Endothelial cell of umbilical vein (primary cell): ENCODE results near the gene LPIN1. TPM values are rescaled to one million over a fixed set of nuclear protein-coding genes. Genes with fewer than 3 reads are reported as not detected.

Experiments
- BruUV-seq: library from RNA; stranded (reverse); fragments of 400-500 nt; replicated peaks from 2 replicates; lab custom pipeline; 2021; lab: Mats Ljungman, UMichigan
- CTCF ChIA-PET: fragments of 300-600, 350-600 bp; sonication (Branson Sonifier 250); formaldehyde crosslinking; loops from one replicate; lab custom pipeline; 2021; ENCODE audit warnings: antibody characterized with exemption, inconsistent platforms; lab: Charles Lee
- POLR2A ChIA-PET: fragments of 300-600, 350-600 bp; sonication (Branson Sonifier 250); formaldehyde crosslinking; loops from one replicate; lab custom pipeline; 2021; ENCODE audit warnings: antibody characterized with exemption, inconsistent platforms; lab: Charles Lee
- DNase-seq: peaks from one replicate; pipeline ENCODE4 v3.0.0-alpha.2; 2011; ENCODE audit warnings: low read depth, low spot score
- FAIRE-seq: peaks from 2 replicates; lab custom pipeline; 2011; peaks lifted over from hg19 to GRCh38; lab: Jason Lieb, UNC
- H2AFZ ChIP-seq: 2 replicates; pipeline ENCODE4 v1.6.0; 2012; ENCODE audit warnings: low read depth, low read length, control low read depth, inconsistent platforms
- H3K27ac ChIP-seq: 2 replicates; pipeline ENCODE4 v1.5.1; 2011; ENCODE audit warnings: low read depth, mild to moderate bottlenecking, control low read depth, low read length, moderate library complexity; ENCODE audit not compliant: insufficient read depth
- H3K27me3 ChIP-seq, 2 experiments: 2 replicates each; pipeline versions ENCODE4 v1.6.0 to v1.6.1; 2011; ENCODE audit warnings: low read length in 2 of 2, mixed read lengths in 1 of 2; ENCODE audit not compliant: control insufficient read depth in 2 of 2, insufficient read depth in 2 of 2
- H3K36me3 ChIP-seq, 2 experiments: 2 replicates in 1 of 2; 3 replicates in 1 of 2; pipeline ENCODE4 v1.5.1; 2011; ENCODE audit warnings: low read length in 2 of 2, mild to moderate bottlenecking in 1 of 2, moderate library complexity in 1 of 2; ENCODE audit not compliant: control insufficient read depth in 2 of 2, insufficient read depth in 2 of 2; ENCODE audit errors: extremely low read depth in 1 of 2
- H3K4me1 ChIP-seq: 3 replicates; pipeline ENCODE4 v1.5.1; 2011; ENCODE audit warnings: mild to moderate bottlenecking, low read length; ENCODE audit not compliant: control insufficient read depth, insufficient read depth; ENCODE audit errors: extremely low read depth
- H3K4me2 ChIP-seq: 2 replicates; pipeline ENCODE4 v1.6.1; 2011; ENCODE audit warnings: low read length, control low read depth, mixed read lengths; ENCODE audit not compliant: insufficient read depth
- H3K4me3 ChIP-seq, 3 experiments: fragments of 200-600 bp in 1 of 3; sonication (generic), shearing (Covaris generic) in 1 of 3; replicated peaks in 1 of 3; 2 replicates each; pipeline ENCODE4 v1.5.1; 2011 to 2016; ENCODE audit warnings: control low read depth in 3 of 3, low read length in 3 of 3, mild to moderate bottlenecking in 2 of 3, inconsistent platforms in 1 of 3, low read depth in 1 of 3, moderate library complexity in 1 of 3; ENCODE audit not compliant: insufficient read depth in 1 of 3
- H3K79me2 ChIP-seq: 2 replicates; pipeline ENCODE4 v1.6.0; 2012; ENCODE audit warnings: low read length, inconsistent platforms; ENCODE audit not compliant: control insufficient read depth, insufficient read depth
- H3K9ac ChIP-seq: replicated peaks from 2 replicates; pipeline ENCODE3; 2011; ENCODE audit warnings: low read length, control low read depth; ENCODE audit not compliant: insufficient read depth; ENCODE audit errors: extremely low read depth
- H3K9me1 ChIP-seq: replicated peaks from 3 replicates; pipeline ENCODE4 v1.6.0; 2011; ENCODE audit warnings: mild to moderate bottlenecking, low read length; ENCODE audit not compliant: control insufficient read depth, insufficient read depth; ENCODE audit errors: extremely low read depth
- H3K9me3 ChIP-seq: replicated peaks from 2 replicates; pipeline ENCODE4 v1.5.1; 2012; ENCODE audit warnings: low read length, inconsistent platforms; ENCODE audit not compliant: control insufficient read depth, insufficient read depth
- H4K20me1 ChIP-seq: replicated peaks from 2 replicates; pipeline ENCODE3; 2011; ENCODE audit warnings: mild to moderate bottlenecking, low read length; ENCODE audit not compliant: control insufficient read depth, insufficient read depth; ENCODE audit errors: extremely low read depth
- EZH2 ChIP-seq: IDR thresholded peaks from 2 replicates; pipeline ENCODE4 v1.6.1; 2012; ENCODE audit warnings: borderline replicate concordance, low read depth, mild to moderate bottlenecking, moderate library complexity, low read length, inconsistent platforms; ENCODE audit not compliant: severe bottlenecking
- FOS ChIP-seq: IDR thresholded peaks from 2 replicates; pipeline ENCODE4 v1.6.1; 2011; ENCODE audit warnings: mild to moderate bottlenecking, low read length, moderate library complexity, borderline replicate concordance; ENCODE audit not compliant: insufficient read depth
- GATA2 ChIP-seq: IDR thresholded peaks from 2 replicates; pipeline ENCODE4 v1.7.0; 2011; ENCODE audit warnings: low read depth, mild to moderate bottlenecking, moderate library complexity, mixed read lengths, low read length; ENCODE audit not compliant: insufficient read length, insufficient read depth
- JUN ChIP-seq: IDR thresholded peaks from 2 replicates; pipeline ENCODE4 v1.6.1; 2011; ENCODE audit warnings: borderline replicate concordance, low read depth; ENCODE audit not compliant: insufficient read length, insufficient read depth
- MAX ChIP-seq: IDR thresholded peaks from 2 replicates; pipeline ENCODE4 v1.6.1; 2011; ENCODE audit not compliant: insufficient read depth, insufficient read length
- MYC ChIP-seq: IDR thresholded peaks from one replicate; pipeline ENCODE4 v1.6.1; 2011; ENCODE audit warnings: mild to moderate bottlenecking, low read depth, low read length
- POLR2A ChIP-seq: IDR thresholded peaks from 2 replicates; pipeline ENCODE4 v1.6.1; 2012; ENCODE audit warnings: low read depth, mild to moderate bottlenecking, control low read depth, low read length
- POLR2AphosphoS5 ChIP-seq: IDR thresholded peaks from 2 replicates; pipeline ENCODE4 v1.6.1; 2012; ENCODE audit warnings: low read depth, mild to moderate bottlenecking, control low read depth, low read length, moderate library complexity; ENCODE audit not compliant: insufficient read depth
- dilution Hi-C: fragments of 300-500 bp; cut with MboI; formaldehyde crosslinking; loops from one replicate; pipeline ENCODE4 v1.15.0; 2019; ENCODE audit warnings: low sequenced_read_pairs; ENCODE audit not compliant: extremely low pct_ligation_motif_present
- intact Hi-C: fragments of 100-400 bp; cut with micrococcal nuclease; formaldehyde crosslinking; loops from one replicate; pipeline ENCODE4 v1.10.0; 2022
- polyA plus RNA-seq, 4 experiments: library from polyadenylated mRNA; depleted of rRNA in 3 of 4; stranded (reverse) in 3 of 4; unstranded in 1 of 4; fragments of >200 nt; gene quantifications; 2 replicates each; pipeline versions ENCODE4 v1.2.1 to v1.2.3, GENCODE V29; 2011 to 2012; ENCODE audit warnings: missing spikeins in 1 of 4
- total RNA-seq: library from RNA; stranded (reverse); gene quantifications from 2 replicates; pipeline ENCODE4 v1.2.3, GENCODE V29; 2021
- TF ChIP-seq, protein P1 (sequence below), 2 donors: IDR thresholded peaks; 1 replicate in 1 of 2; 2 replicates in 1 of 2; pipeline ENCODE4 v1.5.1; 2011; ENCODE audit warnings: low read length in 2 of 2, mild to moderate bottlenecking in 2 of 2, moderate library complexity in 2 of 2, control low read depth in 1 of 2, inconsistent platforms in 1 of 2, low read depth in 1 of 2; ENCODE audit not compliant: insufficient read depth in 1 of 2; ENCODE audit errors: extremely low read depth in 1 of 2

The LPIN1 gene
- total and polyA plus RNA-seq, 2 donors (not counting 3 experiments of a cell fraction or from before 2014, with no cell fraction given) = 26.6 to 80.4 TPM

GRCh38 chr2:11768946-11769345, 22.5 kb downstream of the LPIN1 start:
- H3K4me1 ChIP-seq = peaks cover under 1% of the 10 kb centered on the region
- peaks cover 15 to 36% of the 10 kb centered on the region in 2 experiments for H3K36me3 ChIP-seq
- peaks cover 15% of the 10 kb centered on the region for H3K79me2 ChIP-seq
- TF ChIP-seq, protein P1, sequence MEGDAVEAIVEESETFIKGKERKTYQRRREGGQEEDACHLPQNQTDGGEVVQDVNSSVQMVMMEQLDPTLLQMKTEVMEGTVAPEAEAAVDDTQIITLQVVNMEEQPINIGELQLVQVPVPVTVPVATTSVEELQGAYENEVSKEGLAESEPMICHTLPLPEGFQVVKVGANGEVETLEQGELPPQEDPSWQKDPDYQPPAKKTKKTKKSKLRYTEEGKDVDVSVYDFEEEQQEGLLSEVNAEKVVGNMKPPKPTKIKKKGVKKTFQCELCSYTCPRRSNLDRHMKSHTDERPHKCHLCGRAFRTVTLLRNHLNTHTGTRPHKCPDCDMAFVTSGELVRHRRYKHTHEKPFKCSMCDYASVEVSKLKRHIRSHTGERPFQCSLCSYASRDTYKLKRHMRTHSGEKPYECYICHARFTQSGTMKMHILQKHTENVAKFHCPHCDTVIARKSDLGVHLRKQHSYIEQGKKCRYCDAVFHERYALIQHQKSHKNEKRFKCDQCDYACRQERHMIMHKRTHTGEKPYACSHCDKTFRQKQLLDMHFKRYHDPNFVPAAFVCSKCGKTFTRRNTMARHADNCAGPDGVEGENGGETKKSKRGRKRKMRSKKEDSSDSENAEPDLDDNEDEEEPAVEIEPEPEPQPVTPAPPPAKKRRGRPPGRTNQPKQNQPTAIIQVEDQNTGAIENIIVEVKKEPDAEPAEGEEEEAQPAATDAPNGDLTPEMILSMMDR (IDR thresholded peaks at IDR 0.05; ENCODE audit: extremely low read depth in 1 of 2, insufficient read depth in 1 of 2, low read depth in 1 of 2, low read length in 2 of 2) = no peak
- TF ChIP-seq POLR2A (no peak), MAX (no peak), POLR2AphosphoS5 (no peak), GATA2 (no peak), FOS (no peak), EZH2 (no peak), JUN (no peak), MYC (no peak)
- H3K27ac ChIP-seq = no peak overlapping the region
- ChIA-PET POLR2A (no interaction called here), CTCF (interaction anchor here (1.1 kb wide), 1 partner anchor 76 kb away, joined by 3 read pairs; no protein-coding TSS in a partner anchor)
- no peak overlapping the region for H2AFZ ChIP-seq
- DNase-seq = no peak
- H3K9me3 ChIP-seq = no peaks in the 10 kb centered on the region
- no peaks in the 10 kb centered on the region for H4K20me1 ChIP-seq
- FAIRE-seq = no peak
- H3K27me3 ChIP-seq = no peaks in the 10 kb centered on the region
- no peak overlapping the region for H3K4me2 ChIP-seq
- dilution Hi-C loops (loop anchor here (10.0 kb wide), 1 partner anchor 74 kb away; no protein-coding TSS in a partner anchor), intact Hi-C loops (no loop called here)
- no TSS peak for BruUV-seq
- H3K9ac ChIP-seq = no peak overlapping the region
- H3K9me1 ChIP-seq = no peaks in the 10 kb centered on the region
- H3K4me3 ChIP-seq = no peak overlapping the region
